ENCODE results near the gene TFAP2B.

DNA sequence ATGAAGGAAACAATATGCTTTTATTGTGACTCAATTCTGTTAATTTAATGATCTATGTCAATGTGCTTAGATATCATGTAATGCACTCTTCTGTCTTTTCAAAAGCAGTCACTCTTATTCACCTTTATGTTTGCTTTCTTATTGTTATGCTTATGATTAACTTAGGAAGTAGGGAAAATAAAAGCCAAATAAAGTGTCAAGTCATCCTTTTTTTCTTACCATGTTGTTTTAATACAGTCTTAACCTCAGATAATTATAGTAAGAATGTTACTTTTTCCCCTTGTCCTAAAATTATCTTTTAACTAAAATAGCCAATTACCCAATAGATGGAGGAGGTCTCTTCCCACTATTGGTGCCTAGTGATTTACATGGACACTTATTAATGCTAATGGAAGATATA lies 72.6 kb downstream of the TFAP2B start:
- TF ChIP-seq, protein P1, sequence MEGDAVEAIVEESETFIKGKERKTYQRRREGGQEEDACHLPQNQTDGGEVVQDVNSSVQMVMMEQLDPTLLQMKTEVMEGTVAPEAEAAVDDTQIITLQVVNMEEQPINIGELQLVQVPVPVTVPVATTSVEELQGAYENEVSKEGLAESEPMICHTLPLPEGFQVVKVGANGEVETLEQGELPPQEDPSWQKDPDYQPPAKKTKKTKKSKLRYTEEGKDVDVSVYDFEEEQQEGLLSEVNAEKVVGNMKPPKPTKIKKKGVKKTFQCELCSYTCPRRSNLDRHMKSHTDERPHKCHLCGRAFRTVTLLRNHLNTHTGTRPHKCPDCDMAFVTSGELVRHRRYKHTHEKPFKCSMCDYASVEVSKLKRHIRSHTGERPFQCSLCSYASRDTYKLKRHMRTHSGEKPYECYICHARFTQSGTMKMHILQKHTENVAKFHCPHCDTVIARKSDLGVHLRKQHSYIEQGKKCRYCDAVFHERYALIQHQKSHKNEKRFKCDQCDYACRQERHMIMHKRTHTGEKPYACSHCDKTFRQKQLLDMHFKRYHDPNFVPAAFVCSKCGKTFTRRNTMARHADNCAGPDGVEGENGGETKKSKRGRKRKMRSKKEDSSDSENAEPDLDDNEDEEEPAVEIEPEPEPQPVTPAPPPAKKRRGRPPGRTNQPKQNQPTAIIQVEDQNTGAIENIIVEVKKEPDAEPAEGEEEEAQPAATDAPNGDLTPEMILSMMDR (conservative IDR thresholded peaks at IDR 0.05 in 1 of 2, IDR thresholded peaks at IDR 0.05 in 1 of 2; ENCODE audit: extremely low read depth in 1 of 2, insufficient read depth in 1 of 2, low read depth in 1 of 2, low read length in 2 of 2) = no peak
- no peak for TF ChIP-seq EZH2 (IDR thresholded peaks at IDR 0.05; ENCODE audit: borderline replicate concordance, low read length)
